Keratinocyte (primary cell): ENCODE results near the gene SLFN11.

Experiments
- CTCF ChIP-seq, 3 experiments: IDR thresholded peaks in 1 of 3; conservative IDR thresholded peaks in 1 of 3; optimal IDR thresholded peaks in 1 of 3; 2 replicates in 2 of 3; 3 replicates in 1 of 3; pipeline versions ENCODE3 to v1.5.1; 2011; ENCODE audit warnings: low read length in 3 of 3, mild to moderate bottlenecking in 3 of 3, moderate library complexity in 2 of 3, control low read depth in 1 of 3, inconsistent platforms in 1 of 3; ENCODE audit not compliant: insufficient read depth in 2 of 3; ENCODE audit errors: extremely low read depth in 1 of 3
- EZH2 ChIP-seq: IDR thresholded peaks from one replicate; pipeline ENCODE4 v1.6.1; 2012; ENCODE audit warnings: inconsistent platforms, mild to moderate bottlenecking, low read length, moderate library complexity

- TF ChIP-seq CTCF (optimal IDR thresholded peaks at IDR 0.05 in 1 of 3, IDR thresholded peaks at IDR 0.05 in 1 of 3, conservative IDR thresholded peaks at IDR 0.05 in 1 of 3; ENCODE audit: extremely low read depth in 1 of 3, insufficient read depth in 2 of 3, low read length in 3 of 3) (no peak), EZH2 (no peak)
These were observed 34.1 kb upstream of the SLFN11 start for GRCh38 chr17:35407531-35407930.
